A673 (cell line): ENCODE data around the gene PTTG2.

Experiments
- CTCF ChIP-seq: fragments of 300-800, 200-600 bp; sonication (generic); conservative IDR thresholded peaks from 2 replicates; pipeline ENCODE4 v1.5.1; 2017; ENCODE audit warnings: low read depth, mild to moderate bottlenecking, antibody characterized with exemption, low read length, moderate library complexity, mixed read lengths
- EZH2 ChIP-seq: fragments of 200-600 bp; sonication (generic); IDR thresholded peaks from 2 replicates; pipeline ENCODE4 v1.6.1; 2017; ENCODE audit warnings: borderline replicate concordance, low read depth, mild to moderate bottlenecking, mixed read lengths, antibody characterized with exemption, low read length; ENCODE audit not compliant: poor library complexity, severe bottlenecking

- TF ChIP-seq EZH2 (no peak), CTCF (no peak)
Observed at GRCh38 chr4:37938208-37938607, 22.0 kb upstream of the PTTG2 start.
